Central memory CD8-positive, alpha-beta T cell (primary cell): Measurements from ENCODE around the gene INF2.

ENCODE experiments used
- ATAC-seq: fragments of 150-1000 bp; cut with Tn5 transposase; replicated peaks from 2 replicates; pipeline ENCODE4 v1.10.0; 2022; ENCODE audit warnings: mild to moderate bottlenecking, moderate FRiP score, moderate number of reproducible peaks; ENCODE audit not compliant: poor library complexity, severe bottlenecking; ENCODE audit errors: extremely low read depth
- DNase-seq, 2 donors: peaks; one replicate each; pipeline ENCODE4 v3.0.0; 2021; ENCODE audit warnings: low spot score in 2 of 2
- H3K27ac Mint-ChIP-seq: one replicate; pipeline ENCODE4 v1.8.0; 2022; ENCODE audit warnings: low read depth, mild to moderate bottlenecking, moderate library complexity, mixed read lengths
- H3K27me3 Mint-ChIP-seq: one replicate; pipeline ENCODE4 v1.8.0; 2022; ENCODE audit warnings: mixed read lengths
- H3K36me3 Mint-ChIP-seq: one replicate; pipeline ENCODE4 v1.8.0; 2022; ENCODE audit warnings: mild to moderate bottlenecking, moderate library complexity, mixed read lengths; ENCODE audit not compliant: insufficient read depth
- H3K4me1 Mint-ChIP-seq: one replicate; pipeline ENCODE4 v1.8.0; 2022; ENCODE audit warnings: mixed read lengths
- H3K4me3 Mint-ChIP-seq: one replicate; pipeline ENCODE4 v1.8.0; 2022; ENCODE audit warnings: mild to moderate bottlenecking, moderate library complexity, mixed read lengths
- H3K9me3 Mint-ChIP-seq: one replicate; pipeline ENCODE4 v1.8.0; 2022; ENCODE audit warnings: mixed read lengths

Gene INF2

GRCh38 chr14:104690861-104691455 lies 1.5 kb downstream of the INF2 start:
- peaks cover 28% of the 10 kb centered on the region for H3K4me1 Mint-ChIP-seq
- ATAC-seq = no peak
- H3K36me3 Mint-ChIP-seq = peaks cover 2% of the 10 kb centered on the region
- no peaks in the 10 kb centered on the region for H3K9me3 Mint-ChIP-seq
- no peak for DNase-seq
- H3K27me3 Mint-ChIP-seq = no peaks in the 10 kb centered on the region
- H3K27ac Mint-ChIP-seq = no peak overlapping the region
- peak overlapping the region; percentile 71 for H3K4me3 Mint-ChIP-seq

- no peak for ATAC-seq
- peak overlapping the region; percentile 71 for H3K4me3 Mint-ChIP-seq
- peaks cover 30% of the 10 kb centered on the region for H3K4me1 Mint-ChIP-seq
- no peak overlapping the region for H3K27ac Mint-ChIP-seq
- no peak for DNase-seq
- no peaks in the 10 kb centered on the region for H3K9me3 Mint-ChIP-seq
- H3K27me3 Mint-ChIP-seq = no peaks in the 10 kb centered on the region
- peaks cover 2% of the 10 kb centered on the region for H3K36me3 Mint-ChIP-seq
Observed at GRCh38 chr14:104691546-104692260, 2.3 kb downstream of the INF2 start.

GRCh38 chr14:104692261-104692938 lies 3.0 kb downstream of the INF2 start:
- H3K4me3 Mint-ChIP-seq = no peak overlapping the region
- DNase-seq (no peak), ATAC-seq (no peak)
- peaks cover 27% of the 10 kb centered on the region for H3K4me1 Mint-ChIP-seq
- H3K36me3 Mint-ChIP-seq = peaks cover 2% of the 10 kb centered on the region
- H3K9me3 Mint-ChIP-seq = no peaks in the 10 kb centered on the region
- H3K27me3 Mint-ChIP-seq = no peaks in the 10 kb centered on the region
- H3K27ac Mint-ChIP-seq = no peak overlapping the region

GRCh38 chr14:104692939-104693315 lies 3.5 kb downstream of the INF2 start:
- no peak overlapping the region for H3K4me3 Mint-ChIP-seq

GRCh38 chr14:104693482-104694431 lies 4.3 kb downstream of the INF2 start:
- no peaks in the 10 kb centered on the region for H3K9me3 Mint-ChIP-seq
- peaks cover 21% of the 10 kb centered on the region for H3K4me1 Mint-ChIP-seq
- DNase-seq (no peak), ATAC-seq (no peak)
- H3K27me3 Mint-ChIP-seq = no peaks in the 10 kb centered on the region
- no peak overlapping the region for H3K4me3 Mint-ChIP-seq
- H3K36me3 Mint-ChIP-seq = peaks cover 4% of the 10 kb centered on the region
- H3K27ac Mint-ChIP-seq = peak overlapping the region; percentile 85

More at GRCh38 chr14:104692939-104693315, 3.5 kb downstream of the INF2 start:
- DNase-seq = no peak
- Mint-ChIP-seq H3K36me3 (peaks cover 4% of the 10 kb centered on the region), H3K27me3 (no peaks in the 10 kb centered on the region), H3K27ac (no peak overlapping the region), H3K9me3 (no peaks in the 10 kb centered on the region), H3K4me1 (peaks cover 22% of the 10 kb centered on the region)
- ATAC-seq = no peak

GRCh38 chr14:104694475-104694950 lies 5.1 kb downstream of the INF2 start:
- ATAC-seq (no peak), DNase-seq (no peak)
- H3K4me3 Mint-ChIP-seq = peak overlapping the region; percentile 63
- peaks cover 21% of the 10 kb centered on the region for H3K4me1 Mint-ChIP-seq
- H3K9me3 Mint-ChIP-seq = no peaks in the 10 kb centered on the region
- no peaks in the 10 kb centered on the region for H3K27me3 Mint-ChIP-seq
- H3K36me3 Mint-ChIP-seq = peaks cover 4% of the 10 kb centered on the region
- H3K27ac Mint-ChIP-seq = peak overlapping the region; percentile 85

- H3K27me3 Mint-ChIP-seq = no peaks in the 10 kb centered on the region
- DNase-seq (peak in 1 of 2 donors; percentile 32), ATAC-seq (peak; percentile 83)
- H3K36me3 Mint-ChIP-seq = peaks cover 4% of the 10 kb centered on the region
- H3K27ac Mint-ChIP-seq = peak overlapping the region; percentile 85
- H3K4me1 Mint-ChIP-seq = peaks cover 21% of the 10 kb centered on the region
- H3K4me3 Mint-ChIP-seq = peak overlapping the region; percentile 63
- H3K9me3 Mint-ChIP-seq = no peaks in the 10 kb centered on the region
Observed at GRCh38 chr14:104694991-104695659, 5.7 kb downstream of the INF2 start.

- H3K4me1 Mint-ChIP-seq = peaks cover 21% of the 10 kb centered on the region
- H3K27ac Mint-ChIP-seq = peak overlapping the region; percentile 85
- DNase-seq (no peak), ATAC-seq (no peak)
- no peaks in the 10 kb centered on the region for H3K9me3 Mint-ChIP-seq
- peaks cover 4% of the 10 kb centered on the region for H3K36me3 Mint-ChIP-seq
- H3K4me3 Mint-ChIP-seq = peak overlapping the region; percentile 63
- H3K27me3 Mint-ChIP-seq = no peaks in the 10 kb centered on the region
Observed at GRCh38 chr14:104695660-104696000, 6.2 kb downstream of the INF2 start.

GRCh38 chr14:104696671-104697316 lies 7.4 kb downstream of the INF2 start:
- Mint-ChIP-seq H3K36me3 (peaks cover 4% of the 10 kb centered on the region), H3K27me3 (no peaks in the 10 kb centered on the region), H3K4me3 (no peak overlapping the region), H3K27ac (no peak overlapping the region), H3K4me1 (peaks cover 21% of the 10 kb centered on the region), H3K9me3 (no peaks in the 10 kb centered on the region)
- DNase-seq = no peak
- ATAC-seq = no peak

- no peak overlapping the region for H3K27ac Mint-ChIP-seq
- H3K36me3 Mint-ChIP-seq = peaks cover 4% of the 10 kb centered on the region
- no peaks in the 10 kb centered on the region for H3K9me3 Mint-ChIP-seq
- peaks cover 21% of the 10 kb centered on the region for H3K4me1 Mint-ChIP-seq
- ATAC-seq (no peak), DNase-seq (no peak)
- H3K27me3 Mint-ChIP-seq = no peaks in the 10 kb centered on the region
- no peak overlapping the region for H3K4me3 Mint-ChIP-seq
Observed at GRCh38 chr14:104697317-104697703, 7.9 kb downstream of the INF2 start.

GRCh38 chr14:104697892-104698583 lies 8.6 kb downstream of the INF2 start:
- Mint-ChIP-seq H3K4me3 (no peak overlapping the region), H3K27me3 (no peaks in the 10 kb centered on the region), H3K9me3 (no peaks in the 10 kb centered on the region), H3K36me3 (peaks cover 4% of the 10 kb centered on the region), H3K4me1 (peaks cover 21% of the 10 kb centered on the region), H3K27ac (no peak overlapping the region)
- no peak for ATAC-seq
- no peak for DNase-seq
